Stimulated activated CD8-positive, alpha-beta memory T cell treated with anti-CD3 and anti-CD28 coated beads, Interleukin-15, amount 100 ng/mL, for 4 hours (primary cell): Measurements from ENCODE around the gene TTN.
"Not testable (repeated sequence)": the region's sequence is repeated elsewhere in the genome, so short reads cannot be mapped to it uniquely, and the experiment has no call there.

Experiments
- DNase-seq, 2 donors: peaks; one replicate each; pipeline ENCODE4 v3.0.0-alpha.2; 2020; ENCODE audit warnings: low read depth in 2 of 2

TTN gene

DNA sequence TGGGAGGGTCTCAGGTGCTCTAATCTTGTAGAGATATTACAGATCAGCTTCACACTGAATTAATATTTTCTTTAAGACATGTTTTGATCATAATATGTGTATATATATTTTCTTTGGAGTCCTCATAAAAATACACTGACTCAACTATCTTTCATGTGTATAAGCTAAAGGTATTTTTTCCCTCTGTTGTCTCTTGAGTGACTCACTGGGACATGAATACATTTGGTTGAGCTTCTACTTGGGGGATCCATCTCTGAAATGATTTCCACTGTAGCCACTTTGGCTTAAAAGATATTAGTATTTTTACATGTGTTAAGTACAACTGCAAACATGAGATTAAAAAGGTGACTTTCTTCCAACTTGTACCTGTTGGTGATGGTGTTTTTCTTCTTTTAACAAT lies 140.8 kb downstream of the TTN start:
- no peak for DNase-seq

DNA sequence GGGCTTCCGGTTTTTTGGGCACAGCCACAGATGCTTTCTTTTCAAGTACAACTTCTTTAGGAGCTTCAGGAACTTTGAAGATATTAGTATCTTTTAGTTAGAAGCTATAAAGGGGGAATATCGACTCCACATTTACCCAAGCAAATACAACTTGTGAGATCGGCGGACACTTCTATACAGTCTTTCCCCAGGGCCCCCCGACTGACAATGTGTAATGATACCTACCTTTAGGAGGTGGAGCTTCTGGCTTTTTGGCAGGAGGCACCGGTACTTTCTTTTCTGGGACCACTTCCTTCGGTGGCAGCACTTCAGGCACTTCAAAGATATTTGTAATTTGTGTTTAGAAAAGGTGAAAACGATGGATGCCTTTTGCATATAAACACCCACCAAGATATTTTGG lies 148.7 kb downstream of the TTN start:
- not testable (repeated sequence) for DNase-seq

DNA sequence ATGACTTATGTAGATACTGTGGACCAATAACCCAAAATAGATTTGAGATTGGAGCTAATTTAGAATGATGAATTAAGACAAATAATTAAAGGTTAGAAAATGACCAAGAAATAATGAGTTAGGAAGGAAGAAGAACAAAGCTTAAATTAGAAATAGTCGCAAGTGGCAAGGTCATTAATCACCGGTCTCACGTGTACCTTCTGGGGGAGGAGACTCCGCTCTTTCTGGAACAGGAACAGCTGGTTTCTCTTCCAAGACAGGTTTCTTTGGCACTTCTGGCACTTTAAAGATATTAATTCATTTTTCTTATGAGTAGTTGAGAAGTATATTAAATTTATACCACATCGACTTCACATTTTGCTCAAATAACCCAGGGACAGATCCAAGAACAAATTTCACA lies 156.7 kb downstream of the TTN start:
- DNase-seq, result no peak

DNA sequence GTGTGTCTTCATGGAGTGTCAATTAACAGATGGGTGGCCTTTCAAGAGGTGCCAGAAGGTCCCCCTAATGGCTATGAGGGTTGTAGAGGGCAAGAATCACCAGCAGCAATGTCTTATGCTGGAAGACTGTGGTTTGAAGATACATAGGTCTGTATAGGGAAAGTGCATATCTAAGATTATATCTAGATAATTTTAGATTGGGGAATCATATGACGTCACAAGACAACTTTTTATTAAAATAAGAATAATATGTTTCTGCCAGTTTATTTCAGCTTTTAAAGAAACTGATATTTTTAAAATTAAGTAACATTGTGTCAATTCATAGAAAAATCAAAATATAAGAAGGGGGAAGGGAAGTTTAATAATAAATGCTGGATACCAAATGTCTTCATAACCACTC lies 162.3 kb downstream of the TTN start:
- DNase-seq, result no peak

DNA sequence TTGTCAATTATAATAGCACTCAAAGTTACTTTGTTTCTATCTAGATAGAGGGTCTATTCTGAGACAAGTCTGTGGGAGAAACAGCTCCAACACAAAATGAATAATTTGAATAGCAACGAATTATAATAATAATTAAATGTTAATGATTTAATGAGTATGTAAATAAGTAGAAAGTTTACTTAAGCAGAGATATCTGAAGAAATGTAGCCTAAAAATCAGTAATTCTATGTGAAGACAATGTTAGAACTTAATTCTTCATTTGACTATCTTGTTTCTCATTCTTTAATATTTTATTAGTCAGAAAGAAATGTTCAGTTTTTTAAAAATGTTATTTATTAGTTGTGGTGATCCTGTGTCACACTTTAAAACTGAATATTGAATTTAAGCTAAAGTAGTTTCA lies 165.7 kb downstream of the TTN start:
- no peak for DNase-seq

DNA sequence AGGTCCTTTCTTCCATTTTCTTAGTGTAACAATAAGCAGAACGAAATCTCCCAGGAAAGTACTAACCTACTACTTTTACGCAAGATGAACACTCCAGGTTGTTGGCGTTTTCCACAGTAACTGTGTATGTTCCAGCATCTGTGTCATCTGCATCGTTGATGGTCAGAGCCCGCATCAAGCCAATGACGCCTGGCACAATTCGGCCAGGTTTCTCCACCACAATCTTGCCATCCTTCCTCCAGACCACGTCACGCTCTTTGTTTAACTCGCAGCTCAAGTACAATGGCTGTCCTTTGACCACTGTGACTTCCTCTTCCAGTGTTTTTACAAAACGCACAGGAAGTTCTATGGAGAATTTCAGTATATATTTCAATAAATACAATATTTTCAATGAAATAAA lies 171.3 kb downstream of the TTN start:
- DNase-seq, result no peak

DNA sequence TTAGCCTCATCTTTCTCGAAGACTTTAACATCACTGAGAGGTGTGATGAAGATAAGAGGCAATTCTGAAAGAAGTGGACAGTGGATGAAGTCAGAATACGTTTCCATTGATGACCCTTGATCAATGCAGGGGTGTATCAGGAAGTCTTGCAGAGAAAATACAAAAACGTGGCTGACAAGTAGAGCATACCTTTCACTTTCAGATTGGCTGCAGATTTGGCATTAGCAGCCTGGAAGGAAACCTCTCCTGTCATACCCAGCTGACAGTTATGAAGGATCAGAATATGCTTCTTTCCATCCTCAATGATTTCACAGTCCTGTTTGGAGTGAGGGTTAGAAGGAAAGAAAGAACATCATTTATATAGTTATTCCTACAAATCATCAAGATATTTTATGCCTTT lies 174.5 kb downstream of the TTN start:
- no peak for DNase-seq

DNA sequence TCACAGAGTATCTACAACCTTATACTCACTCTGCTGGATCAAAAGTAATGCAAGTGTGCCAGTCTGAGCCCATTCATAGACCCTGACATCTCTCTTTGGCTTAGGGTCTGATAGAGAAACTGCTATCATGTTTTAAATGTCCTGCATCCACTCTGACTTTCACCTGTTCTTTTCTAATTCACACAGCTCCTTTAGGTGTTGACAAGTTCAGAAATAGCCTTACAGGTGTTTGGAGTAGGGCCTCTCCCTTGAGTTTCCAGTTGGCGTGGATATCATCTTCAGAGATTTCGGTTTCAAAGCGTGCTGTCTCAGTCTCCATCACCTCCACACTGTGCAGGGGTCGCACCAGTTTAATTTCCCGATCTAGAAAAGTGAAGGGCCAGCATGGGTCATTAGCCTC lies 176.6 kb downstream of the TTN start:
- DNase-seq, result no peak

DNA sequence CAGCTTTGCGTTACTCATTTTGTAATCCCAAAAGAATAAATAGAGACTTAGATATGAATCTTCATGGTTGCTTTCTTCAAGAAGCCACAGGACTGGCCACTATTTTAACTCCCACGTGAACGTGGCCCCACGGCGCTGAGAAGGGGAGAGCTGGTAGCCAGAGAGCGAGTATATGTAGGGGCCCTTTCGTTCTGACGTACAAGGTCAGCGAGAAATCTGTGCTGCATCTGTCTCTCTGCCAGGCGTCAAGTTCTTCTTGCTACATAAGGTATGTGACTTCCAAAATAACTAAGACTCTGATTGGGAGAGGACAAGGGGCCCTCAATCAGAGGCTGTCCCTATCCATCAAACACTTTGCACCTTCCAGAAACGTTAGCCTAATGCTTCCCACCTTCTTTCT lies 177.8 kb downstream of the TTN start:
- DNase-seq, result no peak

DNA sequence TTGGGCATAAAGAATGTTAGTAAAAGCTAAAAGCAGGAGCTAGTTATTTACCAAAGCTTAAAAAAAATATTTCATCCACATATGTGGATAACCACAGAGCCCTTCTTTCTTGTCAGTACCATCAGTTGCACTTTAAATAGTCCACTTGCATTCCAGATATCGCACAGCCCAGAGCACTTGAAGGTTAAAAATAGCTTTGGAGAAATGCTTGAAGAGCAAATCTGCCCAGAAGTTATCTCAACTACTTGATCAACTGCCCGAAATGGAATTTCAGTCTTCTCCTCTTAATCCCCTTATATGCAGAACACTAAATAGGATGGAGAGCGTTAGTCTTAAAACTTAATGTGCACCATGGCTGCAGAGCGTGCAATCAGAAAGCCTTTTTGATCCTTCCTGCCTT lies 178.6 kb downstream of the TTN start:
- DNase-seq, result no peak

DNA sequence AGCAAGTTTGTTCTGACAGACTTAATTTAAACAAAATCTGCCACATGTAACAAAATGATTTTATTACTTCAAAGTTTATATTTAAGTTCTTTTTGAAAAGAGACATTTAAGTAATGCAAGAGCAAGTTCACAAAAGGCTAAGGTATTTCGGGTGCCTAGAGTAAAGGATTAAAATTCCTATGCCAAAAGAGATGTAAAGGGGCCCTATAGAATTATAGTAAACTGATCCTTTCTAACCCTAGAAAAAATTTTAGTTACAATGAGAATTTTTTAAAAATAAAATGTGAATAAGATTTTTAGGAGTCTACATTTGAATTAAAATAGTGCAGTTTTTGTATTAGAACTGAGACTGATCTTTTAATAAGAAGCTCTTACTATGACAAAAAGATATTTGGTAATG lies 179.8 kb downstream of the TTN start:
- no peak for DNase-seq

DNA sequence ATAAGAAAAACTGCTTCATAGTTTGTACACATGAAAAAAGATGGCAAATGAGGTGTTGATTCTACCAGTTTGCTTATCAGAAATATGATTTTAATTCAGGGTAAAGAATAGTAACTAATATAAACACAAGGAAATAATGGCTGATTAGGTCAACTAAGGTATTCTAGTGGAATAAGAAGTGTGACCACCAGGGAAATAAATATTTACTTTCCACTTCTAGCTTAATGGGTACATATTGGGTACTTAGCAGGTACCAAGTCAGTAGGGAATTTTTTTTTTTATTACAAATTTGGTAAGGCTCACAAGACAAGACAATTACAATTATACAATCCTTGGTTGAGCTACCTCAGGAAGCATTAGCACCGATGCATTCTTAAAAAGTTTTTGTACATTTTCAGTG lies 191.3 kb downstream of the TTN start:
- DNase-seq, result no peak

DNA sequence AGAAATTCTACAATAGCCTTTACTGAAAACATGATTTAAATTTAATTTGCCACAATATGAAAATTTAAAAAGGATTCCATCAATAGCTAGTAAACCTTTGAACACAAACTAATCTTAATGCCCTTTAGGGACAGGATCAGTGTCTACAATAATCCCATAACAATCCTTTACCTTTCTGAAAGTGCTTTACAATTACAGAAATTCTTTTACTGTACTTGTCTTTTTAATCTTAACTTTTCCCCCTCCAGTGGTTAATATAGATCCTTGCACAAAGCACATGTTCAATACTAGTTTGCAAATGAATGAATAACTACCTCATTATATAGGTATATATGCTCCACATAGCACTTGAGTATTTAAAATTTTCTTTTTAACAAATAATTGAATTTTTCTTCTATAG lies 204.3 kb downstream of the TTN start:
- DNase-seq, result no peak

DNA sequence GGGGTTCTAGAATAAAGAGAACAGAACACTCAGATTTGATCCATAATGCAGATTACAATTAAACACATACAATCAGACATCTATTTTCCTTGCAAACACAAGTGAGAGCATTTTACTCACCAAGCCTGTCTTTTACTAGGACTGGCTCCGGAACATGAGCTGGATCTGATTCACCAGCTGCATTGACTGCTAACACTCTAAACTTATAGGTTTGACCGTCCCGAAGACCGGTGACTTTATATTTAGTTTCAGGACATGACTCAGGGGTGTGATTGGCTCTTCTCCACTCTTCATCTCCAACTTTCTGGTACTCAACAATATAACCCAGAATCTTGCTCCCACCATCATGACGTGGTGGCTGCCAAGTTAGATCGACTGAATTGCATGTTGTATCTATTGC lies 214.6 kb downstream of the TTN start:
- DNase-seq, result no peak

DNA sequence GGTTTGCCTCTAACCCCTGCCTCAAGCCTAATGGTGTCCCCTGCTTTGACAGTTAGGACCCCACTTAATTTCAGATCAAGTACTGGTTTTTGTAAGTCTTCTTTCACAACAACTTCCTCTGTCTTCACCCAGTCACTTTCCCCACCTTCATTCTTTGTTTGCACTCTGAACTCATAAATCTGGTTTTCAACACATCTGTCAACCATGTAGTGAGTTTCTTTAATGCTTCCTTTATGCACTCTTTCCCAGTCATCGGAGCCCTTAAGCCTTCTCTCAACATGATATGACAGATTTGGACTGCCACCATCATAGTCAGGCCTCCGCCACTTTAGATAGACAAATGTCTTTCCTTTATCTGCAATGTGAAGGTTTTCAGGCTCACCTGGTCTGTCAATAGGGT lies 217.9 kb downstream of the TTN start:
- no peak for DNase-seq

DNA sequence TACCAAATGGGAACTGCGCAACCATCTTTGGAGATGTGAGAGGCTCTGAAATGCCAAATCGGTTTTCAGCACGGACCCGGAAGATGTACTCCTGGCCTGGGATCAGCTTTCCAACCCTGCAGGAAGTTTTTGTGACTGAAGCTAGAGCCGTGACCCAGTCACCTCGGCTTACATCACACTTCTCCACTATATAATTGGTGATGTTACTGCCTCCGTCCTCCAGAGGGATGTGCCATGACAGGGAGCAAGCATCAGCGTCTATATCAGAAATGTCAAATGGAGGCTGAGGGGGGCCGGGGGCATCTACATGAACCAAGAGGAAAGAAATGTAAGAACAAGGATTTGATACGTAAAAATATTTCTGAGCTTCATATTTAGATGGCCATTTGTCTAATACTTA lies 222.6 kb downstream of the TTN start:
- DNase-seq, result no peak

DNA sequence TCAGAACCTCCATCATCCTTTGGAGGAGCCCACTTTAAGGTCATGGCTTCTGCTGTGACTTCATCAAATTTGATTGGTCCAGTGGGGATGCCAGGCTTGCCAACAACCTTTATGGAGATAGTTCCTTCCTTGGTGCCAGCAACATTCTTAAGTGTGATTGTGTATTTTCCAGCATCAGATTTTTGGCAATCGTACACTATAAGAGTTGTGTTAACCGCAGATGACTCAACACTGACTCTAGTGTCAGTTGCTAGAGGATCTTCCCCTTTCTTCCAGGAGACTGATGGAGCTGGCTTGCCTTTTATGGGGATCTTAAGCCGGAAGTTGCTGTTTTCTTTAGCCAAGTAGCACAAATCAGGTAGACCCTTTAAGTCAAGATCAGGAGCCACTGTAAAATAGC lies 228.2 kb downstream of the TTN start:
- no peak for DNase-seq

DNA sequence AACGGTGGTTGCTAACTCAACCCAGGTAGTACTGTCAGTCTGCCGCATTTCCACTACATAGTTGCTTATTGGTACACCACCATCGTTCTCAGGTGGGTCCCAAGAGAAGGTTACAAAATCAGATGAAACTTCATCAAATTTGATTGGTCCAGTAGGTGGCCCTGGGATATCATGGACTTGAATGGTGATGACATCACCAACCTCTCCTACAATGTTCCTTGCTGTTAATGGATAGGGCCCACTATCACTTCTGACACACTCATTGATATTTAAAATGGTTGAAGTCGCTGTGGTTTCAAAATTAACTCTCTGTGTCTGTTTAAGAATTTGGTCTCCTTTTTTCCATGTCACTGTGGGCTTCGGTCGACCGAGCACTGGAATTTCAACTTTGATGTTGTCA lies 232.4 kb downstream of the TTN start:
- DNase-seq, result no peak

DNA sequence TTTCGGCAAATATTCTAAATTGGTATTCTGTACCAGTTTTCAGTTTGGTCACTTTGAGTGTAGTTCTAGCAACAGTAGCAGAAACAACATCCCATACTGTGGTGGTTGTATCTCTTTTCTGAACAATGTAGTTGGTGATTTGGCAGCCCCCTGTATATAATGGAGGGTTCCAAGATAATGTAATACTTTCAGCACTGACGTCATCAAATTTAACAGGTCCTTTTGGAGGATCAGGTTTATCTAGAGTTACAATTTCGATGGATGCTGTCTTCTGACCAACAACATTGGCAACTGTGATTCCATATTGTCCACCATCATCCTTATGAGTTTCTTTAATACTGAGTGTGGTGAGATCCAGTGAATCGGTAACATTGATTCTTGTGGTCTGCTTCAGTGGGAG lies 239.0 kb downstream of the TTN start:
- no peak for DNase-seq

DNA sequence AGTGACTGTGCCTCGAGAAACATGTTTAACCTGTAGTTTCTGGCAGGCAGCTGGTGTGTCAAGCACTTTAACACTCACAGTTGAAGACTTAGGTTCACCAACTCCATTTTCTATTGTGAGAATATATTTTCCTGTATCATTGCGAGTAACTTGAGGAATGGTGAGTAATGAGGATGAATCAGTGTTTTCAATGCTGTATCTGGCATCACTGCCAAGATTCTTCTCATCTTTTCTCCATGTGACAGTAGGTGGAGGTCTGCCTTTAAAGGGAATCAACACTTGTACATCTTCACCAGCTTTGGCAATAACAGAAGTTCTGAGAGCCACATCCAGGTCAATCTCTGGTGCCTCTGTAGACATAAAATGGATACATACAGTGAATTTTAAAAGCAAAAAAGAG lies 254.2 kb downstream of the TTN start:
- no peak for DNase-seq

DNA sequence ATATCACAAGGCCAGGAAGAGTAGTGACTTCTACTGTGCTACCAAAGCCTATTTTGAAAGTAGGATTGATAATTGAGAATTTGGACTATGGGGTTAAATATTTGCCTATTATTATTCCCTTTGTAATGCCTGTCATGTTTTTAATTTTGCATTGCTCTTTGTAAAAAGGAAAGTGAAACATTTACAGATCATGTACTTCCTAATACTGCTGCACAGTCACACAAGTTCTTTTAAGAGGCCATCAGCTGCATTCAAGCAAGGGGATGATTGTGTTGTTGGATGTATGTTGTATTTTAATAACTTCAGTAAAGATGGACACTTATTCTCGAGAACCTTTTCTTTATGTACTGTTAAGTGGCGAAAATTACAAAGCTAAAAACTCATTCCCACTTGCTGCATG lies 256.9 kb downstream of the TTN start:
- DNase-seq, result no peak

DNA sequence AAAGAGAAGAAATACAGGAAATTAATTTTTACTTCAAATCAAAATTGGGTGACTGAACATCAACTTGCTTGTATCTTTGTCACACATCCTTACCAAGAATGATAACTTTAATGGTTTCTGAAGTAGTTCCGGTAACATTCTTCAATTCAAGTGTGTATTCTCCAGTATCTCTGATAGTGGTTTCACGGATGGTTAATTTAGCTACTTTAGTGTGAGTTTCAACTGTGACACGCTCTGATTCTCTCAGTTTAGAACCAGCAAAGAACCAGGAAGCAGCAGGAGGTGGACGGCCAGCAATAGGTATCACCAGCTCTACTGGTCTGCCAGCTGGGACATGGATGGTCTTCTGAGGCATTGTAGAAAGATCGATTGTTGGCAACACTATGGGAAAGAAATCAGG lies 264.7 kb downstream of the TTN start:
- no peak for DNase-seq

DNA sequence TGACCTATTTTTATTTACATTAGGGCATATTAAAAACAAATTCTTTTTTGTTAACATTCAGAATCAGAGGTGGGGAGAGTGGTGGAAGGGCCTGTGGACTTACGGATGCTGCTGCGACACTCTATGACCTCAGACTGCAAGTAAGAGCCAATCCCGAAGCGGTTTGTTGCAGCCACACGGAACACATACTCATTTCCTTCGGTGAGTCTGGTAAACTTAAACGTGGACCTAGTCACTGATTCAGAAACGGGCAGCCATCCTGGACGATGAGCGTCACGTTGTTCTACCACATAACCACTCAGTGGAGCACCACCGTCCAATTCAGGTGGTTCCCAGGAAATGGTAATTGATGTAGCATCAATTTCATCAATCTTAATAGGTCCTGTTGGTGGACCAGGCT lies 265.1 kb downstream of the TTN start:
- no peak for DNase-seq

DNA sequence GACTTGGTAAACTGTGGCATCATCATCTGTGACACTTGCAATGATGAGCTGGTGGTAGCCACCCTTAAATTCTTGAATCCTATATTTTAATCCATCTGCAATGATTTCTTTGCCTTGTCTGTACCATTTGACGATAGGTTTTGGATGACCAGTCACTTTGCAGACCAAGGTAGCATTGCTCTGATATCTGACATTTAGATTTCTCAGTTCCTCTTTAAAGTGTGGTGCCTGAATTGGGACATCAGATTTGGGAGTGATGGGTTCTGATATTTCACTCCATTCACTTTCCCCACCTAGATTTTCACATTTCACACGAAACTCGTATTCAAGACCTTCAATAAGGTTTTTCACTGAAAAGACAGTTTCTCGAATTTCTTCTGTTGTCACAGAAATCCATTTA lies 271.2 kb downstream of the TTN start:
- no peak for DNase-seq

DNA sequence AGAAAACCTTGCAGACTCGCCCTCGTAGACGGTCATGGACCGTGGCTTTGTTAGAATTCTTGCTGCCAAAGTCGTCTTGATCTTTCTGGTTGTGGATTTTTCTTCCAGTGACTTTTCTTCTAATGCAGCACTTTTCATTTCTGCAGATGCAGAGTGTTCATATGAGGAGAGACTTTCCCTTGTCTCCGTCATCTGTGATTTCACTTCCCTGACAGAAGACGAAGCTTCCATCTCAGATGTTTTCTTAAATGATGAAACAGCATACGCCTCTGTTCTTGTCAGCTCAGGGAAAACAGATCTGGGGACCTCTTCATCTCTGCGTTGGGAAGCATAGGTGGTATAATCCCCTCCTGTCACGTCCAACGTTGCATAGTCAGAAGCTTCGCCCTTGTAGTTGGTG lies 276.1 kb downstream of the TTN start:
- no peak for DNase-seq
